ENCODE results near the gene ROS1.

GRCh38 chr6:117262799-117263198 is 162.9 kb downstream of the ROS1 start:
- TF ChIP-seq ATF3 (IDR thresholded peaks at IDR 0.05) (no peak), CTCF (IDR thresholded peaks at IDR 0.05; ENCODE audit: low read depth, low read length, missing input control) (no peak), FOXA1 (IDR thresholded peaks at IDR 0.05) (no peak), TAF1 (conservative IDR thresholded peaks at IDR 0.05) (no peak), GABPA (IDR thresholded peaks at IDR 0.05 in 1 of 2, conservative IDR thresholded peaks at IDR 0.05 in 1 of 2) (no peak), RAD21 (IDR thresholded peaks at IDR 0.05) (no peak)
